Measurements from ENCODE around the gene FOXP2. TPM values are rescaled to one million over a fixed set of nuclear protein-coding genes. Genes with fewer than 3 reads are reported as not detected.
"Not testable (repeated sequence)": the region's sequence is repeated elsewhere in the genome, so short reads cannot be mapped to it uniquely, and the experiment has no call there.

FOXP2 gene
- total RNA-seq, 1 donor = not detected

DNA sequence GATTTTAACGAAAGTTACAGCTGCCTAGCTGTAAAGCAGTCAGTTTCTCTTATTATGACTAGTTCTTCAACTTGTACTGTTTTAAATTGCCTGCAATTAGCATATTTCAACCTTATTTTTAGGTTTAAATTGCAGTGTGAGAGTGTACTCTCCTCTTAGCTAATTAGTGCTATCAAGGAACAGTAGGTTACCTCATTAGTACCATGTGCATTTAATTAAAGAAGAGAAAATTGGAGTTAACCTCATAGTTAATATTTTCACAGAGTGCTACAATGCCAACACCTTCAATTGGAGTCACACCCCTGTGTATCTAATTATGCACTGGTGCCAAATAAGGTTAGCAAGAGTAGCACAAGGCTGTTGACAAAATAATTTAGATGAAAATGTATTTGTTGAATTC lies 154.6 kb downstream of the FOXP2 start:
- Histone ChIP-seq H3K4me3 (ENCODE audit: low read length) (no peak overlapping the region), H3K27me3 (ENCODE audit: insufficient read depth, low read length) (no peaks in the 10 kb centered on the region), H3K4me1 (ENCODE audit: insufficient read depth, low read length) (no peaks in the 10 kb centered on the region), H3K9me3 (ENCODE audit: low read depth, low read length) (no peaks in the 10 kb centered on the region)

DNA sequence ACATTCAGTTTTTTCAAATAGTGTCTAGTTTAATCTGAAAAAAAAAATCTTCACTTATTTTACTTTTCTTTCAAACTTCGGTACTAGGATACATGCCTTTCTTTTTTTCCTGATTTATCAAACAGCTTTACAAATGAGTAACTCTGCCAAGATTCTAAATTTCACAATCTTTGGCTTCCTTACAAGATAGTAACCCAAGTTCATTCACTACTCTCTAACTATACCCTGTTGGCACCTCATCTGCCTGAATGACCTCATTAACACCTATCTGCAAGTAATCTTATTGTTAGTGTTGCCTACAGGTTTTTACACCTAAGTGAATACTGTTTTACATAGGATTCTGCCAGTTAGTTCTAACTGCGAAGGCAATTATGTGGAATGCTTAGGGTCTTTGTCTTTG lies 159.8 kb downstream of the FOXP2 start:
- no peak overlapping the region for H3K4me3 ChIP-seq (ENCODE audit: low read length)
- H3K27me3 ChIP-seq (ENCODE audit: insufficient read depth, low read length) = no peaks in the 10 kb centered on the region
- no peaks in the 10 kb centered on the region for H3K9me3 ChIP-seq (ENCODE audit: low read depth, low read length)

DNA sequence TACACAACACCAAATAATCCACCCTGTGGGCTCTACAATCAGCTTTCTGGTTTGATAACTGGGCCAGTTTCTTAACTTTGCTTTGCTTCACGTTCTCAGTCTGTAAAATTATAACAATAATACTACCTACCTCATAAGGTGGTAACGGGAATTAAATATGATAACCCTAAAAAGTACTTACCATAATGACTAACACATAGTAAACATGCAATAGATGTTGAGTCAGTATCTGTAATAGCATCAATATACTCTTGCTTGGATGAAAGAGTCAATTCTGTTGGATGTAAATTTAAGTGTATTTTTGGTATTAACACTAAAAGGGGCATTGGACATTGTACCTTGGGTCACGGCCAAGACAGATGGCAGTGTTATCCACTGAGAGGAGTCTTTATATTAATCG lies 160.5 kb downstream of the FOXP2 start:
- Histone ChIP-seq H3K9me3 (ENCODE audit: low read depth, low read length) (no peaks in the 10 kb centered on the region), H3K4me3 (ENCODE audit: low read length) (no peak overlapping the region), H3K4me1 (ENCODE audit: insufficient read depth, low read length) (no peaks in the 10 kb centered on the region), H3K27me3 (ENCODE audit: insufficient read depth, low read length) (no peaks in the 10 kb centered on the region)

More for the DNA sequence above, 159.8 kb downstream of the FOXP2 start:
- no peaks in the 10 kb centered on the region for H3K4me1 ChIP-seq (ENCODE audit: insufficient read depth, low read length)

DNA sequence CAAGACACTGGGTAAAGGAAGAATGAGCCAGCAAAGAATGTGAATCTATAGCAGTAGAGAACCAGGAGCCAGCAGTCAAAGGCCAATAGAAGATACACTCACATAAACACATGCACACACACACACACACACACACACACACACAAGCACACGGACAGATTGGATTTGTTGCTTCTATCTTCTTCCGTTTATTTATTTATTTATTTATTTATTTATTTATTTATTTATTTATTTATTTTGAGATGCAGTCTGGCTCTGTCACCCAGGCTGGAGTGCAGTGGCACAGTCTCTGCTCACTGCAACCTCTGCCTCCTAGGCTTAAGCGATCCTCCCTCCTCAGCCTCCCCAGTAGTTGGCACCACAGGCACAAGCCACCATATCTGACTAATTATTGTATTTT lies 166.3 kb downstream of the FOXP2 start:
- H3K4me3 ChIP-seq (ENCODE audit: low read length); H3K4me1 ChIP-seq (ENCODE audit: insufficient read depth, low read length); H3K9me3 ChIP-seq (ENCODE audit: low read depth, low read length); H3K27me3 ChIP-seq (ENCODE audit: insufficient read depth, low read length): not testable (repeated sequence)

DNA sequence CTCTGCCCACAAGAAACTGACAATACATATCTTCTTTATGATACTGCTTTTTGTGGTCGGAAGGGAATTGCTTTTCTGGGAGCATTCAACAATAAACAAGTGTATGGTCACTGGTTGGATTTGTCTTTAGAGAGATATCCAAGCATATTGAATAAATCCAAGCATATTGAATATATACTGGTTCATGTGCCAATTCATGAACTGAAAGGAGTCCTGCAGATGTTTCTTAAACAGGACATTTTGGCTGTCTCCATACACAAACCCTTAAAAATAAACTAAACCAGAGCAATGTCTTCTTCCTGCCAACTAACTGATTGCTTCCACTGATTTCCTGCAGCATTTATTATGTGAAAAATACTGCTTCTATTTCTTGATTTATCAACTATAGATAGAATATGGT lies 173.9 kb downstream of the FOXP2 start:
- Histone ChIP-seq H3K4me1 (ENCODE audit: insufficient read depth, low read length) (no peaks in the 10 kb centered on the region), H3K4me3 (ENCODE audit: low read length) (no peak overlapping the region), H3K27me3 (ENCODE audit: insufficient read depth, low read length) (no peaks in the 10 kb centered on the region), H3K9me3 (ENCODE audit: low read depth, low read length) (no peaks in the 10 kb centered on the region)

DNA sequence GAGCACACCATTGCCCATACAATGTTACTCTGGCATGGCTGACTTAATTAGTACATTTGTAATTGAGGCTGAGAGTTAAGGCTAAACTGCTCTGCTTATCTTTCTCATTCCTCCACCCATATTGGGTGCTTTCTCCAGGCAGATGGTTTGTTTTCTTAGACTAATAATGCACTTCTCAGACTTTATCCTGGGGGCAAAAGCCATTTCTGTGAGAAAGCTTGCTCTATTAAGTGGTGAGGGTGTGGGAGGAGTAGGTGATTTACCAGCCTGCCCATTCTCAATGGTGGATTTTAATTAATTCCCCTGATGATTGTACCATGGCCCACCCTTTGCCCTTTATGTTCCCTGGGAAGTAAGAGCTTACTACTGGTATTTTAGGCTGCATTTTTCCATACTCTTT lies 174.8 kb downstream of the FOXP2 start:
- H3K27me3 ChIP-seq (ENCODE audit: insufficient read depth, low read length) = no peaks in the 10 kb centered on the region
- H3K4me1 ChIP-seq (ENCODE audit: insufficient read depth, low read length) = no peaks in the 10 kb centered on the region
- H3K4me3 ChIP-seq (ENCODE audit: low read length) = no peak overlapping the region
- no peaks in the 10 kb centered on the region for H3K9me3 ChIP-seq (ENCODE audit: low read depth, low read length)

DNA sequence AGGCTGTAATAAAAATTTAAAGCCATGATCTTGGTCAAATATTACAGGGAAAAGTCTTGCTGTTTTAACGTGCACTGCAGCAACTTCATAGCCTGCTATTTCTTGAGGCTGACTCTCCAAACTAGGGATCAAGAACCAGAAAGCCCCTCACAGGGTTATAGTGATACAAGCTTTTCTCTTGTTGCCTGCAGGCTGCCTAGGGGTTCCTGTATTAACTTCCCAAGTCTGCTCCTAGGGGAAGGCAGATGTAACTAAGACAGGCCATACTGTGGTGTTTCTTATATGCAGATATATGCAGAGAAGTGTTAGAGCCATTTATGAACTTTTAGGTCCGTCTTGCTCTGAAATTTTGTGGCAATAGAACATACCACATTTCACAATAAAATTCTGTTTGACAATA lies 175.7 kb downstream of the FOXP2 start:
- no peak overlapping the region for H3K4me3 ChIP-seq (ENCODE audit: low read length)
- no peaks in the 10 kb centered on the region for H3K4me1 ChIP-seq (ENCODE audit: insufficient read depth, low read length)
- H3K9me3 ChIP-seq (ENCODE audit: low read depth, low read length) = no peaks in the 10 kb centered on the region
- H3K27me3 ChIP-seq (ENCODE audit: insufficient read depth, low read length) = no peaks in the 10 kb centered on the region

DNA sequence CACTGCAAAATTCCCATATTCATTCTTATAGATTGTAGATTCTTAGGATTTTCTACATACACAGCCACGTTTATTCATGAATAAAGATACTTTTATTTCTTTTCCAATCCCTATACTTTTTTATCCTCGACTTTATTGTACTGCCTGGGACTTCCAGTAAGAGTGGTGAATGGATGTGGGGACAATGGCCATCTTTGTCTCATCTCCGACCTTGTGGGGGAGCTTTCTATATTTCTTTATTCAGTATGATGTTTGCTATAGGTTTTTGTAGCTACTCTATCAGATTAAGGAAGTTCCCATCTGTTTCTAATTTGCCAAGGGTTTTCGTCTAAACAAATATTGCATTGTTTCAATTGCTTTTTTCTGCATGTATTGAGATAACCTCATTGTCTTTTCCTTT lies 184.3 kb downstream of the FOXP2 start:
- H3K4me1 ChIP-seq (ENCODE audit: insufficient read depth, low read length) = no peaks in the 10 kb centered on the region
- H3K27me3 ChIP-seq (ENCODE audit: insufficient read depth, low read length) = no peaks in the 10 kb centered on the region
- H3K4me3 ChIP-seq (ENCODE audit: low read length) = no peak overlapping the region
- no peaks in the 10 kb centered on the region for H3K9me3 ChIP-seq (ENCODE audit: low read depth, low read length)

DNA sequence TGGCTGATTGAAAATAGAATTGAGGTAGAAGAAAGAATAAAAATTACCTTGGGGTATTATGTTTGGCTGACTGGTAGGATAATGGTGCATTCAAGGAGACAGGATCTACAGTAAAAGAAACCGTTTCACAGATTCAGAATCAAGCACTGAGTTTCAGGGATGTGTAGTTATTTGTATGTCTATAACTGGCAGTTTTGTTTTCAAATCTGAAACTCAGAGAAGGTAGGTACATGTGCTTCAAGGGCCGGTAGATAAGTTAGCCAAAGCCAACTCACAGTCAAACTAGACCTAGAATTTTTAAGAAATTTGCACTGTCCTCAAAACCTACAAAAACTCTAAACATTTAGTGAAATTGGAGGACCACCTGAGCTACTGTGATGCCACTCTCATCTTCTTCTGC lies 191.5 kb downstream of the FOXP2 start:
- Histone ChIP-seq H3K9me3 (ENCODE audit: low read depth, low read length) (no peaks in the 10 kb centered on the region), H3K4me1 (ENCODE audit: insufficient read depth, low read length) (no peaks in the 10 kb centered on the region), H3K27me3 (ENCODE audit: insufficient read depth, low read length) (no peaks in the 10 kb centered on the region), H3K4me3 (ENCODE audit: low read length) (no peak overlapping the region)

DNA sequence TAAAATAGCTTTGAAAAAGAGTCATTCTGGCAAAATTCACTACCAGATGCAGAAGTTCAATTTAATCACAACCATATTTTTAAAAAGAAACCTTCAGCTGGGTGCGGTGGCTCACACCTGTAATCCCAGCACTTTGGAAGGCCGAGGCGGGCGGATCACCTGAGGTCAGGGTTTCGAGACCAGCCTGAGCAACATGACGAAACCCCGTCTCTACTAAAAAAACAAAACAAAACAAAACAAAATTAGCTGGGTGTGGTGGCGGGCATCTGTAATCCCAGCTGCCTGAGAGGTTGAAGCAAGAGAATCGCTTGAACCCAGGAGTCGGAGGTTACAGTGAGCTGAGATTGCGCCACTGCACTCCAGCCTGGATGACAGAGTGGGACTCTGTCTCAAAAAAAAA lies 194.2 kb downstream of the FOXP2 start:
- H3K9me3 ChIP-seq (ENCODE audit: low read depth, low read length); H3K27me3 ChIP-seq (ENCODE audit: insufficient read depth, low read length); H3K4me1 ChIP-seq (ENCODE audit: insufficient read depth, low read length); H3K4me3 ChIP-seq (ENCODE audit: low read length): not testable (repeated sequence)

DNA sequence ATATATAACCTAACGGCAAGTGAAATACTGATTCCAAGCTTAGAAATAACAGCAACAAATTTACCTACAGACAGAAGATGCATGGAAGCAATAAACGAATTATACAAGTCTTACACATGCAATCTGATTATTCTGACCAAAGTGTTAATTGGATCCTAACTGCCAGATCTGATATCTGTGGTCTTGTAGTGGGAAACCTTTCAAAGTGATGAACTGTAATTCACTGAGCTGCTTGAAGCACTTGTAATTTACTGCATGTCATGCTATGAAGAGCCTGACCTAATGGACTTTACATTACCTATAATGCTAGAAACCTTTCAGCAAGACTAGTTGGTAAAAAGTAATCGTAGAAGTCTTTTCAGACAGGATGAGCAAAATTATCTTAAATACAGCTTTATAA lies 205.6 kb downstream of the FOXP2 start:
- Histone ChIP-seq H3K4me1 (ENCODE audit: insufficient read depth, low read length) (no peaks in the 10 kb centered on the region), H3K27me3 (ENCODE audit: insufficient read depth, low read length) (no peaks in the 10 kb centered on the region), H3K4me3 (ENCODE audit: low read length) (no peak overlapping the region), H3K9me3 (ENCODE audit: low read depth, low read length) (no peaks in the 10 kb centered on the region)

DNA sequence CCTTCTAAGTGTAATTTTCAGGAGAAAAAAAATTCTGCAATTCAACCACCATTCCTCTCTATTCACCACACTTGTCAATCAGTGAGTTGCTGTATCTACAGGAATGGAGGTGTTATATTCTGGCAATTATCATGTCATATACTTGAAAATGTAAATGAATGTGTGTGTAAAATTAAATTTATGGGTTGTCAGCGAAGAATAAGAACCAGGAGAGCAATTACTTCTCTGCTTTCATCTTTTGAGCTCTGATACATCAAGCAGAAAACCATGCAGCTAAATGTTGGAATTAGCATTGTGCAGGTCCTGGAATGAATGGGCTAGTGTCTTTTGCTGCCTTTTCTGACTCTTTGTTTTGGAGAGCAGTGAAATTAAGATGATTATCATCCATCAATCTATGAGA lies 207.6 kb downstream of the FOXP2 start:
- Histone ChIP-seq H3K4me3 (ENCODE audit: low read length) (no peak overlapping the region), H3K27me3 (ENCODE audit: insufficient read depth, low read length) (no peaks in the 10 kb centered on the region), H3K9me3 (ENCODE audit: low read depth, low read length) (no peaks in the 10 kb centered on the region), H3K4me1 (ENCODE audit: insufficient read depth, low read length) (no peaks in the 10 kb centered on the region)

DNA sequence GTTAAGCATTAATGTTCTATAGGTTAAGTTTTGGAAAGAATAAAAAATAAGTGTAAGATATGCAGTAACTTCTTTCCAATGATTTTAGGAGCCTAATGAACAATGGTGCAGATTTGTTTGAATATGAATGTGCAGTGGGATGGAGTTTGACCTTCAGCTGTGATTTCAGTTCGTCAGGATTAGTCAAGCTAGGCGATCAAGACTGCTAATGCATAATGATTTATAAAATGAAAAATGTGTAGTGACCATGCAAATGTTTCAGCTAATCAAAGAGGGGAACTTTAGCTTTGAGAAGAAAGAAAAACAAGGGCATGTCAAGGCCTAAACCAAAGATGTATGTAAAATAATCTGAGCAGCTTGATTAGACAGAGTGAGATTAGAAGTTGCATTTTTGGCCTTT lies 208.5 kb downstream of the FOXP2 start:
- Histone ChIP-seq H3K9me3 (ENCODE audit: low read depth, low read length) (no peaks in the 10 kb centered on the region), H3K4me1 (ENCODE audit: insufficient read depth, low read length) (no peaks in the 10 kb centered on the region), H3K27me3 (ENCODE audit: insufficient read depth, low read length) (no peaks in the 10 kb centered on the region), H3K4me3 (ENCODE audit: low read length) (no peak overlapping the region)

DNA sequence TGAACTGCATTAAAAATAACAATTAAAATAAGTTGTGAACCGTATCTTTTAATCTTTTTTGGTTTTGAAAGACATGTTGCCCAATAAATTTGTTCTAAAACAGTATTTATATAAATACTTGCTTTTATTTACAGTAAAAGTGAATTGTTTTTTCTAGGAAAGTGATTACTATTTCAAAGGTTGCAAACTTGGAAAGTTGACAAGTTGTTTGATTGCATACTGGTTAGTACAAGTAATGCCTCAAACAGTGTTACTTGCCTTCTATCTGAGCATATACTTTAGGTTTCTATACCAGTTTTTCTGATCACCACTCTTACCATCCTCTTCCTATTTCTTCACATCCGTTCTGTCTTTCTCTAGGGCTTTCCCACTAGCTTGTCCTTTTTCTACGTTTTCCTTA lies 212.6 kb downstream of the FOXP2 start:
- no peak overlapping the region for H3K4me3 ChIP-seq (ENCODE audit: low read length)
- H3K27me3 ChIP-seq (ENCODE audit: insufficient read depth, low read length) = no peaks in the 10 kb centered on the region
- no peaks in the 10 kb centered on the region for H3K4me1 ChIP-seq (ENCODE audit: insufficient read depth, low read length)
- H3K9me3 ChIP-seq (ENCODE audit: low read depth, low read length) = no peaks in the 10 kb centered on the region

DNA sequence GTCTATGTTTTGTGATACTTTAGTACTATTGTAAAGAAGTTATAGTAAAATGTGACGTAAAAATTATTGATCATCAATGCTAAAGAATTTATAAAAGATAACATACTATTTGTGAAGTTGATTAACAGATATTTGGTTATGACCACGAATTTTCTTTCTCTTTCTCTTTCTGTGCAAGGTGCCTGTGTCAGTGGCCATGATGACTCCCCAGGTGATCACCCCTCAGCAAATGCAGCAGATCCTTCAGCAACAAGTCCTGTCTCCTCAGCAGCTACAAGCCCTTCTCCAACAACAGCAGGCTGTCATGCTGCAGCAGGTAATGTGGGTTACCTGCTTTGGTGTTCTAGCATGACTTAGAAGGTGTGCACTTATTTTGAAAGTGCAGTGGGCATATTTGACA lies 213.7 kb downstream of the FOXP2 start:
- no peaks in the 10 kb centered on the region for H3K4me1 ChIP-seq (ENCODE audit: insufficient read depth, low read length)
- no peaks in the 10 kb centered on the region for H3K27me3 ChIP-seq (ENCODE audit: insufficient read depth, low read length)
- H3K4me3 ChIP-seq (ENCODE audit: low read length) = no peak overlapping the region
- H3K9me3 ChIP-seq (ENCODE audit: low read depth, low read length) = no peaks in the 10 kb centered on the region

DNA sequence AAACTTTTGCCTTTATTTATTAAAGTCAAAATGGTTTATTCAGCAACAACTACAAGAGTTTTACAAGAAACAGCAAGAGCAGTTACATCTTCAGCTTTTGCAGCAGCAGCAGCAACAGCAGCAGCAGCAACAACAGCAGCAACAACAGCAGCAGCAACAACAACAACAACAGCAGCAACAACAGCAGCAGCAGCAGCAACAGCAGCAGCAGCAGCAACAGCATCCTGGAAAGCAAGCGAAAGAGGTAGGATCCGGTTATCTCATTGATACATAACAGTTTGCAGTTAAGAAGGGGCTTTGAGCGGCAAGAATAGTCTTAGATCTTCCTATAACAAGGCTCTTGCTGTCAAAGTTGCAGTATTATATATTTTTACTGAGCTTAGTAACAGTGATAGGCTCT lies 215.1 kb downstream of the FOXP2 start:
- H3K4me3 ChIP-seq (ENCODE audit: low read length) = no peak overlapping the region
- no peaks in the 10 kb centered on the region for H3K27me3 ChIP-seq (ENCODE audit: insufficient read depth, low read length)
- no peaks in the 10 kb centered on the region for H3K4me1 ChIP-seq (ENCODE audit: insufficient read depth, low read length)
- no peaks in the 10 kb centered on the region for H3K9me3 ChIP-seq (ENCODE audit: low read depth, low read length)
